GM23338 (cell line): Measurements from ENCODE around the gene CIITA. TPM values are rescaled to one million over a fixed set of nuclear protein-coding genes. Genes with fewer than 3 reads are reported as not detected.

Experiments
- ATAC-seq: fragments of 200-7000 bp; cut with Tn5 transposase; 3 replicates; pipeline ENCODE4 v1.9.1; 2020
- DNase-seq: peaks from one replicate; pipeline ENCODE4 v3.0.0-alpha.2; 2015; ENCODE audit warnings: low spot score
- H2AFZ ChIP-seq: fragments of 200-600 bp; sonication (generic); 2 replicates; pipeline ENCODE4 v1.8.0; 2016; ENCODE audit warnings: antibody characterized with exemption, mild to moderate bottlenecking, moderate library complexity
- H3F3A ChIP-seq: fragments of 200-600 bp; sonication (generic); replicated peaks from 2 replicates; pipeline ENCODE4 v1.8.0; 2017; ENCODE audit warnings: antibody characterized with exemption, mixed run types, low read depth
- H3K27ac ChIP-seq: fragments of 200-600 bp; sonication (generic); 2 replicates; pipeline ENCODE4 v1.6.1; 2016; ENCODE audit warnings: low read depth
- H3K27me3 ChIP-seq: fragments of 200-600 bp; sonication (generic); 2 replicates; pipeline ENCODE4 v1.8.0; 2016; ENCODE audit warnings: mild to moderate bottlenecking, mixed run types, moderate library complexity; ENCODE audit not compliant: insufficient read depth
- H3K36me3 ChIP-seq: fragments of 200-600 bp; sonication (generic); 2 replicates; pipeline ENCODE4 v1.8.0; 2016; ENCODE audit warnings: mild to moderate bottlenecking; ENCODE audit not compliant: insufficient read depth
- H3K4me1 ChIP-seq: fragments of 200-600 bp; sonication (generic); 2 replicates; pipeline ENCODE4 v1.8.0; 2016; ENCODE audit warnings: mild to moderate bottlenecking, moderate library complexity; ENCODE audit not compliant: insufficient read depth
- H3K4me2 ChIP-seq: fragments of 200-600 bp; sonication (generic); 2 replicates; pipeline ENCODE4 v1.7.1; 2017; ENCODE audit warnings: mixed run types
- H3K4me3 ChIP-seq: fragments of 200-600 bp; sonication (generic); 2 replicates; pipeline ENCODE4 v1.6.1; 2016; ENCODE audit warnings: mixed run types
- H3K79me2 ChIP-seq: fragments of 200-600 bp; sonication (generic); replicated peaks from 2 replicates; pipeline ENCODE4 v1.8.0; 2017; ENCODE audit warnings: mild to moderate bottlenecking; ENCODE audit not compliant: insufficient read depth
- H3K9me2 ChIP-seq: fragments of 200-600 bp; sonication (generic); 2 replicates; pipeline ENCODE4 v1.8.0; 2017; ENCODE audit not compliant: insufficient read depth
- H4K20me1 ChIP-seq: fragments of 200-600 bp; sonication (generic); replicated peaks from 2 replicates; pipeline ENCODE4 v1.8.0; 2017; ENCODE audit warnings: mild to moderate bottlenecking; ENCODE audit not compliant: insufficient read depth
- H3K27ac Mint-ChIP-seq: 2 replicates; pipeline ENCODE4 v1.8.0; 2020; ENCODE audit warnings: inconsistent platforms, mild to moderate bottlenecking, moderate library complexity, mixed read lengths
- H3K27me3 Mint-ChIP-seq: 3 replicates; pipeline ENCODE4 v1.8.0; 2022; ENCODE audit warnings: low read depth, mild to moderate bottlenecking, moderate library complexity, mixed read lengths, inconsistent platforms; ENCODE audit not compliant: insufficient read depth, poor library complexity
- H3K36me3 Mint-ChIP-seq: 3 replicates; pipeline ENCODE4 v1.8.0; 2021; ENCODE audit warnings: low read depth, mild to moderate bottlenecking, inconsistent platforms, moderate library complexity, mixed read lengths
- H3K4me1 Mint-ChIP-seq: 3 replicates; pipeline ENCODE4 v1.8.0; 2020; ENCODE audit warnings: mild to moderate bottlenecking, inconsistent platforms, mixed read lengths
- H3K4me3 Mint-ChIP-seq: 3 replicates; pipeline ENCODE4 v1.8.0; 2021; ENCODE audit warnings: moderate library complexity, mild to moderate bottlenecking, inconsistent platforms, mixed read lengths
- H3K9me3 Mint-ChIP-seq: 3 replicates; pipeline ENCODE4 v1.8.0; 2020; ENCODE audit warnings: moderate library complexity, mild to moderate bottlenecking, inconsistent platforms, mixed read lengths
- CREB1 ChIP-seq: fragments of 250-450 bp; sonication (Bioruptor Pico); IDR thresholded peaks from 2 replicates; pipeline ENCODE4 v1.5.0; 2020; ENCODE audit warnings: low read depth, mild to moderate bottlenecking, moderate library complexity
- CTCF ChIP-seq, 2 experiments: fragments of 200-600 bp in 1 of 2; sonication (generic) in 1 of 2; conservative IDR thresholded peaks; 2 replicates each; pipeline versions ENCODE4 v1.5.1 to v1.6.1; 2016 to 2017; ENCODE audit warnings: antibody characterized with exemption in 2 of 2, low read depth in 2 of 2, mild to moderate bottlenecking in 2 of 2, moderate library complexity in 1 of 2
- JUNB ChIP-seq: IDR thresholded peaks from one replicate; pipeline ENCODE4 v1.6.1; 2016; ENCODE audit warnings: antibody characterized with exemption; ENCODE audit not compliant: unreplicated experiment
- POLR2AphosphoS5 ChIP-seq: IDR thresholded peaks from 2 replicates; pipeline ENCODE4 v1.6.1; 2016; ENCODE audit warnings: antibody characterized with exemption, low read depth
- ZNF114 ChIP-seq: fragments of 250-450 bp; sonication (Bioruptor Pico); IDR thresholded peaks from 2 replicates; pipeline ENCODE4 v1.5.0; 2020; ENCODE audit warnings: mild to moderate bottlenecking, moderate library complexity
- ZNF462 ChIP-seq: fragments of 250-450 bp; sonication (Bioruptor Pico); IDR thresholded peaks from 2 replicates; pipeline ENCODE4 v1.5.0; 2020; ENCODE audit warnings: mild to moderate bottlenecking, moderate library complexity
- polyA plus RNA-seq: library from polyadenylated mRNA; unstranded; fragments of >200 nt; fragmentation: Nextera tagmentation; extraction: Ambion mirVana; gene quantifications from 2 replicates; pipeline ENCODE4 v1.2.1, GENCODE V29; 2016
- total RNA-seq: library from RNA; depleted of rRNA; stranded (reverse); fragments of >200 nt; shearing (Covaris generic); gene quantifications from 2 replicates; pipeline ENCODE4 v1.2.3, GENCODE V29; 2014
- TF ChIP-seq, protein P1 (sequence below): IDR thresholded peaks from one replicate; pipeline ENCODE4 v1.6.1; 2018; ENCODE audit warnings: antibody characterized with exemption; ENCODE audit not compliant: unreplicated experiment

CIITA gene
- total and polyA plus RNA-seq, 2 experiments from 2014 or later, result 0.10 to 0.57 TPM

DNA sequence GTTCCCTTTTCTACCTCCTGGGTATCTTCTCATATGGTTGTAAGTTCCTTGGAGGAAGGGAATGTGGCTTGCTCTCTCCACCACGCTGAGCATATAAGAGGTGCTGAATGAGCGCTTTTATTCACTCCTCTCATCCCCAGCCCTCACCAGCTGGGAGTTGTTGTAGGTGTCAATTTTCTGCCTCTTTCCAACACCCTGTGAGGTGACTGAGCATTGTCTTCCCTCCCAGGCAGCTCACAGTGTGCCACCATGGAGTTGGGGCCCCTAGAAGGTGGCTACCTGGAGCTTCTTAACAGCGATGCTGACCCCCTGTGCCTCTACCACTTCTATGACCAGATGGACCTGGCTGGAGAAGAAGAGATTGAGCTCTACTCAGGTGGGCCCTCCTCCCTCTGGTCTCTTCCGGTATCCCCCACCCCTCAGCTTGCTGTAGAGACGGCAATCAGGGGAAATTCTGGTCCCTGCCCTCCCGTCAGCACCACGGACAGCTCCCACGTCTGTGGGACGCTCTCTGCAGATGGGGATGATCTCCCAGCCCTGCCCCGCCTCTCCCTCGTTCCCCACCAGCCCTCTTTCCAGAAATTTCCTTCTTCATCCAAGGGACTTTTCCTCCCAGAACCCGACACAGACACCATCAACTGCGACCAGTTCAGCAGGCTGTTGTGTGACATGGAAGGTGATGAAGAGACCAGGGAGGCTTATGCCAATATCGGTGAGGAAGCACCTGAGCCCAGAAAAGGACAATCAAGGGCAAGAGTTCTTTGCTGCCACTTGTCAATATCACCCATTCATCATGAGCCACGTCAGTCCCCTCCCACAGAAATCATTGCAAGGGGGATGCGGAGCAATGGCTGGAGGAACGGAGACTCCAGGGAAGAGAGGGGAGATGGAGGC is 18.3 kb downstream of the CIITA start:
- 0 out of 2 replicates have a peak overlapping the region, but pooled peaks have one; percentile 32 for H2AFZ ChIP-seq
- ATAC-seq (peak; percentile 98), DNase-seq (peak; percentile 89)
- no peaks in the 10 kb centered on the region for H4K20me1 ChIP-seq
- H3K79me2 ChIP-seq, result no peaks in the 10 kb centered on the region
- no peaks in the 10 kb centered on the region for H3K9me2 ChIP-seq
- TF ChIP-seq ZNF114 (no peak), POLR2AphosphoS5 (no peak)
- TF ChIP-seq, protein P1, sequence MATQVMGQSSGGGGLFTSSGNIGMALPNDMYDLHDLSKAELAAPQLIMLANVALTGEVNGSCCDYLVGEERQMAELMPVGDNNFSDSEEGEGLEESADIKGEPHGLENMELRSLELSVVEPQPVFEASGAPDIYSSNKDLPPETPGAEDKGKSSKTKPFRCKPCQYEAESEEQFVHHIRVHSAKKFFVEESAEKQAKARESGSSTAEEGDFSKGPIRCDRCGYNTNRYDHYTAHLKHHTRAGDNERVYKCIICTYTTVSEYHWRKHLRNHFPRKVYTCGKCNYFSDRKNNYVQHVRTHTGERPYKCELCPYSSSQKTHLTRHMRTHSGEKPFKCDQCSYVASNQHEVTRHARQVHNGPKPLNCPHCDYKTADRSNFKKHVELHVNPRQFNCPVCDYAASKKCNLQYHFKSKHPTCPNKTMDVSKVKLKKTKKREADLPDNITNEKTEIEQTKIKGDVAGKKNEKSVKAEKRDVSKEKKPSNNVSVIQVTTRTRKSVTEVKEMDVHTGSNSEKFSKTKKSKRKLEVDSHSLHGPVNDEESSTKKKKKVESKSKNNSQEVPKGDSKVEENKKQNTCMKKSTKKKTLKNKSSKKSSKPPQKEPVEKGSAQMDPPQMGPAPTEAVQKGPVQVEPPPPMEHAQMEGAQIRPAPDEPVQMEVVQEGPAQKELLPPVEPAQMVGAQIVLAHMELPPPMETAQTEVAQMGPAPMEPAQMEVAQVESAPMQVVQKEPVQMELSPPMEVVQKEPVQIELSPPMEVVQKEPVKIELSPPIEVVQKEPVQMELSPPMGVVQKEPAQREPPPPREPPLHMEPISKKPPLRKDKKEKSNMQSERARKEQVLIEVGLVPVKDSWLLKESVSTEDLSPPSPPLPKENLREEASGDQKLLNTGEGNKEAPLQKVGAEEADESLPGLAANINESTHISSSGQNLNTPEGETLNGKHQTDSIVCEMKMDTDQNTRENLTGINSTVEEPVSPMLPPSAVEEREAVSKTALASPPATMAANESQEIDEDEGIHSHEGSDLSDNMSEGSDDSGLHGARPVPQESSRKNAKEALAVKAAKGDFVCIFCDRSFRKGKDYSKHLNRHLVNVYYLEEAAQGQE, result peak; percentile 95
- no peak overlapping the region for H3K4me3 Mint-ChIP-seq
- H3K36me3 ChIP-seq, result no peaks in the 10 kb centered on the region
- no peak overlapping the region for H3K4me2 ChIP-seq
- peaks cover 10% of the 10 kb centered on the region for H3K27me3 Mint-ChIP-seq
- peaks cover 11% of the 10 kb centered on the region for H3K4me1 Mint-ChIP-seq
- no peaks in the 10 kb centered on the region for H3K27me3 ChIP-seq
- H3K36me3 Mint-ChIP-seq, result no peaks in the 10 kb centered on the region; the same call in 2 of the 3 replicates
- H3K9me3 Mint-ChIP-seq, result no peaks in the 10 kb centered on the region; the same call in 2 of the 3 replicates
- H3F3A ChIP-seq, result no peaks in the 10 kb centered on the region
- H3K27ac Mint-ChIP-seq, result no peak overlapping the region
- peaks cover 3% of the 10 kb centered on the region; the same call in 1 of the 2 replicates for H3K4me1 ChIP-seq
- H3K27ac ChIP-seq, result no peak overlapping the region
- no peak overlapping the region for H3K4me3 ChIP-seq

- Histone ChIP-seq H3K27ac (no peak overlapping the region), H3K27me3 (no peaks in the 10 kb centered on the region), H3K79me2 (no peaks in the 10 kb centered on the region), H3K4me3 (no peak overlapping the region), H3F3A (no peaks in the 10 kb centered on the region), H4K20me1 (no peaks in the 10 kb centered on the region), H3K4me2 (no peak overlapping the region), H3K4me1 (peaks cover 3% of the 10 kb centered on the region; the same call in 1 of the 2 replicates), H2AFZ (no peak overlapping the region), H3K36me3 (no peaks in the 10 kb centered on the region), H3K9me2 (no peaks in the 10 kb centered on the region)
- DNase-seq, result no peak
- Mint-ChIP-seq H3K36me3 (no peaks in the 10 kb centered on the region; the same call in 2 of the 3 replicates), H3K4me1 (peaks cover 11% of the 10 kb centered on the region), H3K4me3 (no peak overlapping the region), H3K27ac (no peak overlapping the region), H3K9me3 (no peaks in the 10 kb centered on the region; the same call in 2 of the 3 replicates), H3K27me3 (peaks cover 10% of the 10 kb centered on the region)
- no peak for ATAC-seq
- no peak for TF ChIP-seq POLR2AphosphoS5
- TF ChIP-seq ZNF462 (CRISPR knock-in tag), result no peak
- TF ChIP-seq CTCF (conservative IDR thresholded peaks at IDR 0.05; ENCODE audit: low read depth in 2 of 2), result no peak
- TF ChIP-seq JUNB, result no peak
- no peak for TF ChIP-seq CREB1 (CRISPR knock-in tag)
These were observed 19.2 kb downstream of the CIITA start for GRCh38 chr16:10896165-10896564.
